ENCODE results near the gene FANCL. TPM values are rescaled to one million over a fixed set of nuclear protein-coding genes. Genes with fewer than 3 reads are reported as not detected.

FANCL gene
- total and polyA plus RNA-seq, 9 of the 15 experiments (the other 6 are each of a cell fraction or from before 2014, with no cell fraction given), result 36.7 to 120 (median 58.5) TPM

DNA sequence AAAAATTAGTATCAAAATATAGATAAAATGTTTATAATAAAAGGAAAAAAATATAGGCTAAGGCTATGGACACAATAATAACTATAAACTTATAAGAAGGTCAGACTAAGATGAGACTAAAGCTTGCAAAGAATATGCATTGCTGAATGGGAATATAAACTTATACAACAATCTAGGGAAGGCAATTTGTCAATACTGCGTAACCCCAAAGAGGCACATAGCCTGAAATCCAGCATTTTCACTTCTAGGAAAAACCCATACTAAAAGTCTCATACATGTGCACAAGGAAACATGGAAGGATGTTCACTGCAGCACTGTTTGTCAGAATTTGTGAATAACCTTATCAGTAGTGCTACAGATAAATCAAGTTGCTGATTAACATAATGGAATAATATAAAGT is 45.5 kb downstream of the FANCL start:
- FAIRE-seq (no peak), DNase-seq (ENCODE audit: extremely low read depth in 1 of 4, low spot score in 3 of 4) (no peak), ATAC-seq (no peak)
- H3K27ac ChIP-seq (ENCODE audit: extremely low read depth, low read depth, low read length), result no peak overlapping the region
- H4K20me1 ChIP-seq (replicated peaks; ENCODE audit: control insufficient read depth, insufficient read depth, low read length), result no peaks in the 10 kb centered on the region
- no peak overlapping the region for H3K9ac ChIP-seq (ENCODE audit: insufficient read depth in 1 of 2, low read depth in 2 of 2, low read length in 2 of 2)
- no peak overlapping the region for H3K4me3 ChIP-seq
- CTCF ChIA-PET (ENCODE audit: low intra/inter-chr PET ratio), result no interaction called here
- BruUV-seq (replicated peaks), result no TSS peak
- no peaks in the 10 kb centered on the region for H3K9me3 ChIP-seq (replicated peaks; ENCODE audit: control insufficient read depth, insufficient read depth, low read depth, low read length)
- H3K36me3 ChIP-seq (ENCODE audit: control insufficient read depth, insufficient read depth, low read length), result peaks cover 40% of the 10 kb centered on the region; the same call in 2 of the 3 replicates
- H3K9me1 ChIP-seq (ENCODE audit: control insufficient read depth, insufficient read depth, low read length), result no peaks in the 10 kb centered on the region
- H3K4me2 ChIP-seq (ENCODE audit: insufficient read depth, low read length), result no peak overlapping the region
- in situ Hi-C loops (cut with MboI) (no loop called here), intact Hi-C loops (cut with micrococcal nuclease) (no loop called here)
- no peak overlapping the region for H2AFZ ChIP-seq (ENCODE audit: low read depth, low read length)
- POLR2A ChIA-PET, result no interaction called here
- no peaks in the 10 kb centered on the region for H3K4me1 ChIP-seq (replicated peaks in 1 of 2; ENCODE audit: control insufficient read depth in 2 of 2, insufficient read depth in 2 of 2, low read length in 2 of 2)
- H3K79me2 ChIP-seq (ENCODE audit: control insufficient read depth, insufficient read depth, low read length), result no peaks in the 10 kb centered on the region
- WGBS (ENCODE audit: insufficient coverage, low coverage, missing lambda C conversion rate), result 100% methylated on average over 1 of the region's 1 CpG
- H3K27me3 ChIP-seq (ENCODE audit: control insufficient read depth in 2 of 2, insufficient read depth in 2 of 2, low read length in 2 of 2), result no peaks in the 10 kb centered on the region
- TF ChIP-seq NEUROD1 (IDR thresholded peaks at IDR 0.05; ENCODE audit: borderline replicate concordance, low read depth, low read length, partially characterized antibody) (no peak), CBX2 (IDR thresholded peaks at IDR 0.05; ENCODE audit: insufficient read depth, low read length, poor library complexity, severe bottlenecking) (no peak), HDAC8 (tag; IDR thresholded peaks at IDR 0.05) (no peak), CBX5 (IDR thresholded peaks at IDR 0.05; ENCODE audit: borderline replicate concordance, low read depth) (no peak), FOXA3 (CRISPR knock-in tag; conservative IDR thresholded peaks at IDR 0.05 in 1 of 2, IDR thresholded peaks at IDR 0.05 in 1 of 2) (no peak), RBM22 (IDR thresholded peaks at IDR 0.05; ENCODE audit: low read depth, low read length, poor library complexity, severe bottlenecking) (no peak), TAF15 (IDR thresholded peaks at IDR 0.05; ENCODE audit: low read depth, low read length) (no peak), SRSF9 (IDR thresholded peaks at IDR 0.05; ENCODE audit: borderline replicate concordance, low read depth, low read length) (no peak), HDAC2 (IDR thresholded peaks at IDR 0.05) (no peak), ETV5 (CRISPR knock-in tag; IDR thresholded peaks at IDR 0.05; ENCODE audit: low read depth) (no peak), RBBP5 (IDR thresholded peaks at IDR 0.05; ENCODE audit: borderline replicate concordance, insufficient read depth, low read length, poor library complexity, severe bottlenecking) (no peak), TCF3 (CRISPR knock-in tag; IDR thresholded peaks at IDR 0.05) (no peak), STAT5A (IDR thresholded peaks at IDR 0.05; ENCODE audit: borderline replicate concordance, low read length) (no peak)
- TF ChIP-seq, protein P1, sequence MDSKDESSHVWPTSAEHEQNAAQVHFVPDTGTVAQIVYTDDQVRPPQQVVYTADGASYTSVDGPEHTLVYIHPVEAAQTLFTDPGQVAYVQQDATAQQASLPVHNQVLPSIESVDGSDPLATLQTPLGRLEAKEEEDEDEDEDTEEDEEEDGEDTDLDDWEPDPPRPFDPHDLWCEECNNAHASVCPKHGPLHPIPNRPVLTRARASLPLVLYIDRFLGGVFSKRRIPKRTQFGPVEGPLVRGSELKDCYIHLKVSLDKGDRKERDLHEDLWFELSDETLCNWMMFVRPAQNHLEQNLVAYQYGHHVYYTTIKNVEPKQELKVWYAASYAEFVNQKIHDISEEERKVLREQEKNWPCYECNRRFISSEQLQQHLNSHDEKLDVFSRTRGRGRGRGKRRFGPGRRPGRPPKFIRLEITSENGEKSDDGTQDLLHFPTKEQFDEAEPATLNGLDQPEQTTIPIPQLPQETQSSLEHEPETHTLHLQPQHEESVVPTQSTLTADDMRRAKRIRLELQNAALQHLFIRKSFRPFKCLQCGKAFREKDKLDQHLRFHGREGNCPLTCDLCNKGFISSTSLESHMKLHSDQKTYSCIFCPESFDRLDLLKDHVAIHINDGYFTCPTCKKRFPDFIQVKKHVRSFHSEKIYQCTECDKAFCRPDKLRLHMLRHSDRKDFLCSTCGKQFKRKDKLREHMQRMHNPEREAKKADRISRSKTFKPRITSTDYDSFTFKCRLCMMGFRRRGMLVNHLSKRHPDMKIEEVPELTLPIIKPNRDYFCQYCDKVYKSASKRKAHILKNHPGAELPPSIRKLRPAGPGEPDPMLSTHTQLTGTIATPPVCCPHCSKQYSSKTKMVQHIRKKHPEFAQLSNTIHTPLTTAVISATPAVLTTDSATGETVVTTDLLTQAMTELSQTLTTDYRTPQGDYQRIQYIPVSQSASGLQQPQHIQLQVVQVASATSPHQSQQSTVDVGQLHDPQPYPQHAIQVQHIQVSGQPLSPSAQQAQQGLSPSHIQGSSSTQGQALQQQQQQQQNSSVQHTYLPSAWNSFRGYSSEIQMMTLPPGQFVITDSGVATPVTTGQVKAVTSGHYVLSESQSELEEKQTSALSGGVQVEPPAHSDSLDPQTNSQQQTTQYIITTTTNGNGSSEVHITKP (IDR thresholded peaks at IDR 0.05; ENCODE audit: partially characterized antibody), result no peak
- TF ChIP-seq, protein P2, sequence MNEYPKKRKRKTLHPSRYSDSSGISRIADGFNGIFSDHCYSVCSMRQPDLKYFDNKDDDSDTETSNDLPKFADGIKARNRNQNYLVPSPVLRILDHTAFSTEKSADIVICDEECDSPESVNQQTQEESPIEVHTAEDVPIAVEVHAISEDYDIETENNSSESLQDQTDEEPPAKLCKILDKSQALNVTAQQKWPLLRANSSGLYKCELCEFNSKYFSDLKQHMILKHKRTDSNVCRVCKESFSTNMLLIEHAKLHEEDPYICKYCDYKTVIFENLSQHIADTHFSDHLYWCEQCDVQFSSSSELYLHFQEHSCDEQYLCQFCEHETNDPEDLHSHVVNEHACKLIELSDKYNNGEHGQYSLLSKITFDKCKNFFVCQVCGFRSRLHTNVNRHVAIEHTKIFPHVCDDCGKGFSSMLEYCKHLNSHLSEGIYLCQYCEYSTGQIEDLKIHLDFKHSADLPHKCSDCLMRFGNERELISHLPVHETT (CRISPR knock-in tag; conservative IDR thresholded peaks at IDR 0.05 in 1 of 2, IDR thresholded peaks at IDR 0.05 in 1 of 2), result no peak
- TF ChIP-seq, protein P3, sequence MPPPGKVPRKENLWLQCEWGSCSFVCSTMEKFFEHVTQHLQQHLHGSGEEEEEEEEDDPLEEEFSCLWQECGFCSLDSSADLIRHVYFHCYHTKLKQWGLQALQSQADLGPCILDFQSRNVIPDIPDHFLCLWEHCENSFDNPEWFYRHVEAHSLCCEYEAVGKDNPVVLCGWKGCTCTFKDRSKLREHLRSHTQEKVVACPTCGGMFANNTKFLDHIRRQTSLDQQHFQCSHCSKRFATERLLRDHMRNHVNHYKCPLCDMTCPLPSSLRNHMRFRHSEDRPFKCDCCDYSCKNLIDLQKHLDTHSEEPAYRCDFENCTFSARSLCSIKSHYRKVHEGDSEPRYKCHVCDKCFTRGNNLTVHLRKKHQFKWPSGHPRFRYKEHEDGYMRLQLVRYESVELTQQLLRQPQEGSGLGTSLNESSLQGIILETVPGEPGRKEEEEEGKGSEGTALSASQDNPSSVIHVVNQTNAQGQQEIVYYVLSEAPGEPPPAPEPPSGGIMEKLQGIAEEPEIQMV (tag; conservative IDR thresholded peaks at IDR 0.05; ENCODE audit: low read depth), result no peak

Measured in K562 (cell line).